ENCODE measurements around the gene UNC13C.

DNA sequence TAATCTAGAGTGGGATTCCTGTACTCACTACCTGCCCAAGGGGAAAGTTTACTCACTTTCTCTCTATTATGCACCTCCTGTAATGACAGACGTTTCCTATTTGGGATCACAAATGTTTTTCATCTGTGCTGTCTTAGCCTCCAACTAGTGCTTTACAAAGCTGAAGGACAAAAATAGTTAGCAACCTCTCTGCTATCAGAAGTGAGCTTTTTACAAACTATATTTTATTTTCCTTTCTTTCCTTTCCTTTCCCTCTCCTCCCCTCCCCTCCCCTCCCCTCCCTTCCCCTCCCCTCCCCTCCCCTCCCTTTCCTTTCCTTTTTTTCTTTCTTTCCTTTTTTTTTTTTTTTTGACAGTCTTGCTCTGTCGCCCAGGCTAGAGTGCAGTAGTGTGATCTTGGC, 130.8 kb downstream of the UNC13C start:
- TF ChIP-seq, protein P1, sequence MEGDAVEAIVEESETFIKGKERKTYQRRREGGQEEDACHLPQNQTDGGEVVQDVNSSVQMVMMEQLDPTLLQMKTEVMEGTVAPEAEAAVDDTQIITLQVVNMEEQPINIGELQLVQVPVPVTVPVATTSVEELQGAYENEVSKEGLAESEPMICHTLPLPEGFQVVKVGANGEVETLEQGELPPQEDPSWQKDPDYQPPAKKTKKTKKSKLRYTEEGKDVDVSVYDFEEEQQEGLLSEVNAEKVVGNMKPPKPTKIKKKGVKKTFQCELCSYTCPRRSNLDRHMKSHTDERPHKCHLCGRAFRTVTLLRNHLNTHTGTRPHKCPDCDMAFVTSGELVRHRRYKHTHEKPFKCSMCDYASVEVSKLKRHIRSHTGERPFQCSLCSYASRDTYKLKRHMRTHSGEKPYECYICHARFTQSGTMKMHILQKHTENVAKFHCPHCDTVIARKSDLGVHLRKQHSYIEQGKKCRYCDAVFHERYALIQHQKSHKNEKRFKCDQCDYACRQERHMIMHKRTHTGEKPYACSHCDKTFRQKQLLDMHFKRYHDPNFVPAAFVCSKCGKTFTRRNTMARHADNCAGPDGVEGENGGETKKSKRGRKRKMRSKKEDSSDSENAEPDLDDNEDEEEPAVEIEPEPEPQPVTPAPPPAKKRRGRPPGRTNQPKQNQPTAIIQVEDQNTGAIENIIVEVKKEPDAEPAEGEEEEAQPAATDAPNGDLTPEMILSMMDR (IDR thresholded peaks at IDR 0.05; ENCODE audit: low read depth, low read length, poor library complexity, severe bottlenecking), result no peak
- TF ChIP-seq EZH2phosphoT487 (IDR thresholded peaks at IDR 0.05; ENCODE audit: borderline replicate concordance, low read length), result no peak
